ENCODE results near the gene BEAN1.

Gene BEAN1

GRCh38 chr16:66529475-66529874, 102.4 kb downstream of the BEAN1 start:
- DNase-seq = no peak
